Right renal cortex interstitium (tissue), 3 donors: ENCODE measurements around the gene ADAMTS2. TPM values are rescaled to one million over a fixed set of nuclear protein-coding genes. Genes with fewer than 3 reads are reported as not detected.
"Not testable (repeated sequence)": the region's sequence is repeated elsewhere in the genome, so short reads cannot be mapped to it uniquely, and the experiment has no call there.

Experiments used
- DNase-seq, 3 donors: peaks; one replicate each; pipeline ENCODE4 v3.0.0-alpha.2; 2013; ENCODE audit warnings: low read depth in 3 of 3, low spot score in 2 of 3
- polyA plus RNA-seq, 3 donors: library from polyadenylated mRNA; unstranded; fragments of 120-200 nt; gene quantifications; one replicate each; pipeline ENCODE4 v1.2.1, GENCODE V29; 2013; ENCODE audit not compliant: insufficient read length in 3 of 3

The ADAMTS2 gene
- polyA plus RNA-seq, 3 donors: 9.4 to 9.6 (median 9.4) TPM

- DNase-seq: no peak
Observed at GRCh38 chr5:179223528-179223927, 121.7 kb downstream of the ADAMTS2 start.

GRCh38 chr5:179222246-179223017 is 122.8 kb downstream of the ADAMTS2 start:
- DNase-seq: no peak

GRCh38 chr5:179221877-179222220 is 123.4 kb downstream of the ADAMTS2 start:
- DNase-seq: no peak

GRCh38 chr5:179221196-179221876 is 123.9 kb downstream of the ADAMTS2 start:
- no peak for DNase-seq

- DNase-seq: no peak
Observed at GRCh38 chr5:179220716-179221115, 124.5 kb downstream of the ADAMTS2 start.

GRCh38 chr5:179219661-179220620 is 125.3 kb downstream of the ADAMTS2 start:
- no peak for DNase-seq

GRCh38 chr5:179218943-179219330 is 126.3 kb downstream of the ADAMTS2 start:
- no peak for DNase-seq

- no peak for DNase-seq
Observed at GRCh38 chr5:179217956-179218942, 127.0 kb downstream of the ADAMTS2 start.

GRCh38 chr5:179217356-179217755 is 127.9 kb downstream of the ADAMTS2 start:
- no peak for DNase-seq

GRCh38 chr5:179216381-179216780 is 128.9 kb downstream of the ADAMTS2 start:
- not testable (repeated sequence) for DNase-seq

- no peak for DNase-seq
Observed at GRCh38 chr5:179215576-179215975, 129.7 kb downstream of the ADAMTS2 start.

- no peak for DNase-seq
Observed at GRCh38 chr5:179214678-179215077, 130.6 kb downstream of the ADAMTS2 start.

- DNase-seq: no peak
Observed at GRCh38 chr5:179212870-179213269, 132.4 kb downstream of the ADAMTS2 start.

- no peak for DNase-seq
Observed at GRCh38 chr5:179211631-179212030, 133.6 kb downstream of the ADAMTS2 start.

- DNase-seq: no peak
Observed at GRCh38 chr5:179211068-179211467, 134.2 kb downstream of the ADAMTS2 start.

GRCh38 chr5:179210478-179210877 is 134.8 kb downstream of the ADAMTS2 start:
- no peak for DNase-seq

- DNase-seq: no peak
Observed at GRCh38 chr5:179209359-179210150, 135.7 kb downstream of the ADAMTS2 start.

- no peak for DNase-seq
Observed at GRCh38 chr5:179208706-179209358, 136.4 kb downstream of the ADAMTS2 start.
